ENCODE data around the gene LRRTM2.
"Not testable (repeated sequence)": the region's sequence is repeated elsewhere in the genome, so short reads cannot be mapped to it uniquely, and the experiment has no call there.

The LRRTM2 gene

DNA sequence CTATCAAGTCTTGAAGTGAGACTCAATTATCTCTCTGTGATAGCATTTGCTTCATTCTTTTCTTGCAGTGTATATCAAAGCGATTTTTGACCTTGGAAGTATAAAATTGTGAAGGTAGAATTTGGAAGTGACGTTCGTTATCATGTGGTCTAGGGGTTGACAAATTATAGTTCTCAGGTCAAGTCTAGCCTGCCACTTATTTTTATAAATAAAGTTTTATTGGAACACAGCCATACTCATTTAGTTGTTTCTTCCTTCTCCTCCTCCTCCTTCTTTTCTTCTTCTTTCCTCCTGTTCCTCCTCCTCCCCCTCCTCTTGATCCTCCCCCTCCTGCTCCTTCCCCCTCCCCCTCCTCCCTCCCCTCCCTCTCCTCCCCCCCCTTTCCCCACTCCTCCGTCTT, 38.0 kb downstream of the LRRTM2 start:
- no peak for DNase-seq (ENCODE audit: low spot score)

DNA sequence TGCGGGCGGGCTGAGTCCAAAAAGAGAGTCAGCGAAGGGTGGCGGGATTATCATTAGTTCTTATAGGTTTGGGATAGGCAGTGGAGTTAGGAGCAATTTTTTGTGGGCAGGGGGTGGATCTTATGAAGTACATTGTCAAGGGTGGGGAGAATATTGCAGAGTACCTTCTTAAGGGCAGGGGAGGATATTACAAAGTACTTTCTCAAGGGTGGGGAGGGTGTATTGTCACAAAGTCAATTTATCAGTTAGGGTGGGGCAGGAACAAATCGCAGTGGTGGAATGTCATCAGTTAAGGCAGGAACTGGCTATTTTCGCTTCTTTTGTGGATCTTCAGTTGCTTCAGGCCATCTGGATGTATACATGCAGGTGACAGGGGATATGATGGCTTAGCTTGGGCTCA, 40.3 kb downstream of the LRRTM2 start:
- DNase-seq (ENCODE audit: low spot score): not testable (repeated sequence)

DNA sequence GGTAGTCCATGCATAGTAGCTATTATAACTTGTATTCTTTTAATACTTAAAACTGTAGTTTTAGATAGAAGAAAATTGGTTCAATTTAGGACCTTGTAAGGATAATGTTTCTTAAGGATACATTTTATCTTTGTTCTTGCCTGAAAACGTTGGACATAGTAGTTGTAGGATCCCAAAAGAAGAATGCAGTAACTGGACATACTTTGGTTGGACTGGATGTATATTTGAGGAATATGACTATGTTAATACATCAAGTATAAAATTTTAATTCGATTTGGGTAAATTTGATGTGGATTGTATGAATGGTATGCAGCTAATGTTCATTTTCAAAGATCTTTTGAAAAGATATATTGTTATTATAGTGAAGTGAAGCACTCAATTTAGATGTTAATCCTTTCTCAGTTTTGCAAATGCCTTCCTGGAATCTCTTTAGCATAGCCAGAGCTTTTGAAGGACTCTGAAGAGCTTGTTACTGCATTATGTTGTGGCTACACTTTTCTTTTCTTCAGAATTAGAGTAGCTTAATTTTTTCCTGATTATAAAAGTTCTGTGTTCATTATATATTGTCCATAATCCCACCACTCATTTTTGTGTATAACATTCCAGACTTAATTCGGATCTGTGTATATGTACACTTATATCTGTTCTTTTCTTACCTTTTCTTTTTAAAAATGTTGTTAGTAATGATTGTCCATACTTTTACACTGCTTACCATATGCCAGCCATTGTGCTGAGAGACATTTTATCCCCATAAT, 41.2 kb downstream of the LRRTM2 start:
- DNase-seq (ENCODE audit: low spot score): no peak

DNA sequence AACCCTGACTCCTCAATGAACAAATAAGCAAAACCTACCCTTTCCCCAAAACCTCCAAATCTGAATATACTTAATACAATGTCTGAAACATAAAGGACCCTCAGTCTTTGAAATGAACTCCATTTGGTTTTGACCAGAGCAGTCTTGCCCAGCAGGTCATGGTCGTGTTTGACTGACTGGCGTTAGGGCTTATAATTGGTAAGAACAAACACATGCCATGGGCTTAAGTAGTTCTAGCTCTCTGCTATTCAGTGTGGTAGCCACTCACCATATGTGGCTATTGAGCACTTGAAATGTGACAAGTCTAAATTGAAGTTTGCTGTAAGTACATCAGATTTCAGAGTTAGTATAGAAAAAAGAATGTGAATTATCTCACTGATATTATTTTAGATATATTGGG, 42.1 kb downstream of the LRRTM2 start:
- DNase-seq (ENCODE audit: low spot score): no peak

DNA sequence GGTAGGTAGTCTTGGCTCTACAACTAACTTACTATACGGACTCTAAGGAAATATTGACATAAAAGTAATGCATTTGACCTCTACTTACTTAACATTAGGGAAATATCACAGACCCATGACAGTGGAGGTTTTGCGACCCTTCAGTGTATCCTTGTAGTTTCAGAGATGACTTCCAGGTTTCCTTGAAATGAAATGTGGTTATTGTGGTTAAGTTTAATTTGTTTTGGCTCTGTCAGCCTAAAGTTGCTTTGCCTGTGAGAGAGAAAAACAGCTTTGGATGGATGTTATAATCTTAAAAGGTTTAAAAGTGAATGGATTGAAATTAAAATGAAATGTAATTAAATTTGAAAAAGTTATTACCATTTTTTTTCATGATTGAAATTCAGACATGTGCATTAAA, 42.9 kb downstream of the LRRTM2 start:
- no peak for DNase-seq (ENCODE audit: low spot score)

DNA sequence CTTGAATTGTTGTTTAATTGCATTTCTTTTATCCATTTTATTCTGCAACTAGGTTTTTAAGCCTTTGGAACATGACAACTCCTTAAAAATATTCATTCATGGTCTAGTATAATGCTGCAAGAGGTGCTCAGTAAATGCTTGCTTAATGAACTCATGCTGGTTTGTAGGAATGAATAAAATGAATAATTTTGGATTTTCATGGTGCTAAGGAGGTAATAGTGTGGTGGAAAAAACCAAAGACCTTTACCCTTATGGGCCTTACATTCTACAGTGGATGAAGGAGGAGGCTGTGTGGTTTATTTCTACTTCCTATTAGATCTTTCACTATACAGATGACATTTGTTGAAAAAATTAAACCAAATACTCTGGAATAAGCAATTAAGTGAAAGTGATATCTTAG, 43.4 kb downstream of the LRRTM2 start:
- no peak for DNase-seq (ENCODE audit: low spot score)

DNA sequence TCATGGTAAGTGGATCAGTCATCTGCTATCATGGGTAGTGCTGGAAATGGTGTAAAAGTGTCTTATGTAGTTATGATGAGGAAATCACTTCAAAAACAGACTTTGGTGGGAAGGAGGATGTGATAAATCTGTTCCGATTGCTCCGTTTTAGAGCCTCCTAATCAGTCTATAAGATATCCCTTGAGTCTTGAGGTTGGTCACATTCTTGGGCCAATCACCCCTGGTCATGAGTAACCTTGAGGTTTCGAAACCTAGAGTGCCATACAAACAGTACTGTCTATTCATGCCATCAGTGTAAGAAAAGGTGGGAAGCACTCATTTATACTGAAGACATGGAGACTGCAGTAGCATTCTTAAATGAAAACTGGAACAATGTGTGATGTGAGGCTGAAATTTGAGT, 45.8 kb downstream of the LRRTM2 start:
- no peak for DNase-seq (ENCODE audit: low spot score)

DNA sequence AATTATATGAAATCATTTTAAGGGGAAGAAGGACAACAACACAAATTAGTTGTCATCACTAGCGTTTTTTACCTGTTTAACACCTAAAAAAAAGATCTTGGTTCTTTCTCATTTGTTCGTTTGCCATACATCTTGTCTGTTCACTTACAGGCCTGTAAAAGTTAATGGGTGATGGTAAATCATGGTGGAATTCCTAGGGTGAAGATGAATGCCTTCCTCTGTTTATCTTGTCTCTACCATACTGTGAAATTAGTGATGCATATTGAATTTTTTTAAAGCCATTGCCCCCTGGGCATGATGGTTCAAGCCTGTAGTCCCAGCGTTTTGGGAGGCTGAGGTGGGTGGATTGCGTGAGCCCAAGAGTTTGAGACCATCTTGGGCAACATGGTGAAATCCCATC, 46.6 kb downstream of the LRRTM2 start:
- DNase-seq (ENCODE audit: low spot score): no peak

DNA sequence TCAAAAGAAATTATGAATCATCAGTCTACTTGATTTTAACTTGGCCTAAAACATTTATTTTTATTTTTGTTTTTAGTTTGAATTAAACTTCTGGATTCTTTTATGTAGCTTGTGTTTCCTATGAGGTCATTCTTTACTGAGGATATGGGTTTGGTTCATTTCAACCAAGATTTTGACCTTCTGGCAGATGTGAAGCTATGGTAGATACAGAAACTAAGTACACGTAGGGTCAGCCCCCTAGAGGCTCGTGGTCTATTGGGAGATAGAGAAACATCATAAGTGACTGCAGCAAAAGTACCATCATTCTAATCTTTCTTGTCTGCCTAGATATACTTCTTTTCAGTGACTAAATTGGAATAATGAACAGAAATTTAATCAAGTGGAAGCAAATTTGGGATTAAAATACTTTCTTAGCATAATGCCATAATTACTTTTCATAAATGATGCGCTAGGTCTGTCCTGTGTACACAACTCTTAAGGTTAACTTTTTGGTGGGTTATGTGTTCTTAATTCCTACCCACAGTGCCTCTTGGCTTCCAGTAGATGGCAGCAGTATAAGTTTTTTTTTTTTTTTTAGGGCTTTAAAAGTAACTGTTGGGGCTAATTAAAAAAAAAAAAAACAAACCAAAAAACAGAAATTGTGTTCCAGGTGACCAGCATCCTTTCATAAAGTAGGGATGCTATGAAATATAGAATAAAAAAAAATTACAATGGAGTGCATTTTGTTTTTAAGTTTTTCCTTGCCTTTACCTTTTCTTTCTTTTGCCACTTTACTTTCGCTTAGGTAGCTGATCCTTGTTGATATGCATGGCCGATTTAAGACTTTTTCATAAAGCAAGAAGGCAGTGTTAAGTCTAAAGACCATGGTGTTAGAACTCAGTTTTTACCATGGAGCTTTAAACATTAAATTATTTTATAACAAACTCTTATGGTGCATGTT, 49.9 kb downstream of the LRRTM2 start:
- no peak for DNase-seq (ENCODE audit: low spot score)

DNA sequence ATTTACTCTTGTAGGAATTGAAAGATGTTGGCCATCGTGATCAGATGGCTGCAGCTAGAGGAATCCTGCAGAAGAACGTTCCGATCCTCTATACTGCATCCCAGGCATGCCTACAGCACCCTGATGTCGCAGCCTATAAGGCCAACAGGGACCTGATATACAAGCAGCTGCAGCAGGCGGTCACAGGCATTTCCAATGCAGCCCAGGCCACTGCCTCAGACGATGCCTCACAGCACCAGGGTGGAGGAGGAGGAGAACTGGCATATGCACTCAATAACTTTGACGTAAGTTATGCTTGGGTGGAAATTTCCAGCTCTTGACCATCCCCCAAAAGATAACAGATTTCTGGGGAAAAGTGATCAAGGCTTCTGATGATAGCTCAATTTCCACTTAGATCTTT, 50.6 kb downstream of the LRRTM2 start:
- no peak for DNase-seq (ENCODE audit: low spot score)

DNA sequence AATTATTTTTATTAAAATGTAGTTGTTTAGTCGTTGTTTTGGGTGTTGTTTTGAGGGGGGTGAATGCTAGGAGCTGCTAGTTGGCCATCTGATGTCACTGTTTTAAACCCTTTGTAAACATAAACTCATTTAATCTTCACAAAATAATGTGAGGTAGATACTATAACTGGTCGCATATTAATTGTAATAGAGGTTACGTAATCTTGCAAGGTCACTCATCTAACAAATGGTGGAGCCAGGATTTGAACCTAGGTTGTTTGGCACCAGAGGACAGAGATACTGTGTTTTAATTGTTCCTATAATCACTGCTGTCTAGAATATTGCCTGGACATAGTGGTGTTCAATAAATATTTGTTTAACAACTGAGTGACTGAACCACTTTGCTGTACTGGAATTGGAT, 54.4 kb downstream of the LRRTM2 start:
- DNase-seq (ENCODE audit: low spot score): no peak

DNA sequence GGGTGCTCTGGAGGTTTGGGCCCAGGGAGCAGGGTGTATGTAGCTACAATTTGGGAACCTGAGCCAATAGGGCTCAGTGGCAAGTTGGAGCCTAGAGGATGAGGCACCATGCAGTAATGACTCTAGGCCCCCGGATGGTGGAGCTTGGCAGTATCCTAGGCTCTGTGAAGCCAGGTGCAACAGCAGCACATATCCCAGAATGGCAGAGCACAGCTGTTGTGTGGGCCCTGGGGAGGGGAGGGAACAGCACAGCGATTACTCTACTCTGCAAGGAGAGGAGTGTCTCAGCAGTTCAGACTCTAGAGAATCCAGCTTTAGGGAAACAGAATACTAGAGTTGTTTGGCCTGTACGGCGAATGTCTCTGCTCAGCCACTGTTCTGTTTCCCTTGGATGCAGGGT, 56.1 kb downstream of the LRRTM2 start:
- no peak for DNase-seq (ENCODE audit: low spot score)
